ENCODE data around the gene PRM1. TPM values are rescaled to one million over a fixed set of nuclear protein-coding genes. Genes with fewer than 3 reads are reported as not detected.

PRM1 gene
- total and polyA plus RNA-seq, 2 of the 13 experiments (the other 11 are each of a cell fraction or from before 2014, with no cell fraction given): not detected

GRCh38 chr16:11301645-11302501 is 20.7 kb upstream of the PRM1 start:
- Histone ChIP-seq H3K4me1 (ENCODE audit: insufficient read depth, low read length) (peaks cover 81% of the 10 kb centered on the region), H3K9ac (ENCODE audit: insufficient read depth, low read depth, low read length) (no peak overlapping the region), H3K27me3 (ENCODE audit: control insufficient read depth in 1 of 2, insufficient read depth in 2 of 2, low read length in 2 of 2) (no peaks in the 10 kb centered on the region), H2AFZ (ENCODE audit: low read length) (no peak overlapping the region), H3K27ac (ENCODE audit: extremely low read length, insufficient read depth, low read length) (no peak overlapping the region), H3K4me2 (ENCODE audit: low read depth, low read length) (no peak overlapping the region), H3K36me3 (replicated peaks in 1 of 2; ENCODE audit: control insufficient read depth in 1 of 2, insufficient read depth in 2 of 2, low read length in 2 of 2) (no peaks in the 10 kb centered on the region), H4K20me1 (ENCODE audit: insufficient read depth, low read length) (no peaks in the 10 kb centered on the region), H3K9me3 (ENCODE audit: low read length) (no peaks in the 10 kb centered on the region), H3K79me2 (ENCODE audit: insufficient read depth, low read length) (no peaks in the 10 kb centered on the region), H3K4me3 (replicated peaks in 1 of 3; ENCODE audit: insufficient read depth in 1 of 3, low read depth in 2 of 3, low read length in 3 of 3) (no peak overlapping the region)
- in situ Hi-C loops (cut with HindIII; ENCODE audit: extremely low pct_ligation_motif_present, low pct_unique_long_range_greater_than_20kb): no loop called here
- no TSS peak for BruUV-seq (replicated peaks)
- intact Hi-C loops (cut with micrococcal nuclease; ENCODE audit: unreplicated experiment): no loop called here
- 26% methylated on average over 4 of the region's 4 CpGs for WGBS (ENCODE audit: low lambda C conversion rate)
- ATAC-seq (no peak), FAIRE-seq (no peak), DNase-seq (ENCODE audit: low spot score) (no peak)
- TF ChIP-seq NCOA5 (CRISPR knock-in tag; IDR thresholded peaks at IDR 0.05) (no peak), RARA (CRISPR knock-in tag; IDR thresholded peaks at IDR 0.05) (peak; percentile 54), ZIK1 (CRISPR knock-in tag; IDR thresholded peaks at IDR 0.05; ENCODE audit: borderline replicate concordance, low read depth) (no peak), ZBTB20 (CRISPR knock-in tag; IDR thresholded peaks at IDR 0.05; ENCODE audit: borderline replicate concordance, low read depth) (peak; percentile 32; the same call in 1 of the 2 replicates), NCOR1 (IDR thresholded peaks at IDR 0.05; ENCODE audit: borderline replicate concordance, low read length) (0 out of 2 replicates have a peak, but pooled peaks have one; percentile 55), ZNF3 (CRISPR knock-in tag; IDR thresholded peaks at IDR 0.05) (peak; percentile 72; the same call in 1 of the 2 replicates), RBAK (CRISPR knock-in tag; IDR thresholded peaks at IDR 0.05) (no peak), ZNF329 (CRISPR knock-in tag; IDR thresholded peaks at IDR 0.05; ENCODE audit: low read depth) (0 out of 2 replicates have a peak, but pooled peaks have one; percentile 38), BRCA1 (CRISPR knock-in tag; IDR thresholded peaks at IDR 0.05) (no peak)
- TF ChIP-seq, protein P1, sequence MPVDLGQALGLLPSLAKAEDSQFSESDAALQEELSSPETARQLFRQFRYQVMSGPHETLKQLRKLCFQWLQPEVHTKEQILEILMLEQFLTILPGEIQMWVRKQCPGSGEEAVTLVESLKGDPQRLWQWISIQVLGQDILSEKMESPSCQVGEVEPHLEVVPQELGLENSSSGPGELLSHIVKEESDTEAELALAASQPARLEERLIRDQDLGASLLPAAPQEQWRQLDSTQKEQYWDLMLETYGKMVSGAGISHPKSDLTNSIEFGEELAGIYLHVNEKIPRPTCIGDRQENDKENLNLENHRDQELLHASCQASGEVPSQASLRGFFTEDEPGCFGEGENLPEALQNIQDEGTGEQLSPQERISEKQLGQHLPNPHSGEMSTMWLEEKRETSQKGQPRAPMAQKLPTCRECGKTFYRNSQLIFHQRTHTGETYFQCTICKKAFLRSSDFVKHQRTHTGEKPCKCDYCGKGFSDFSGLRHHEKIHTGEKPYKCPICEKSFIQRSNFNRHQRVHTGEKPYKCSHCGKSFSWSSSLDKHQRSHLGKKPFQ (CRISPR knock-in tag; IDR thresholded peaks at IDR 0.05; ENCODE audit: insufficient replicate concordance): peak; percentile 26
- TF ChIP-seq, protein P2, sequence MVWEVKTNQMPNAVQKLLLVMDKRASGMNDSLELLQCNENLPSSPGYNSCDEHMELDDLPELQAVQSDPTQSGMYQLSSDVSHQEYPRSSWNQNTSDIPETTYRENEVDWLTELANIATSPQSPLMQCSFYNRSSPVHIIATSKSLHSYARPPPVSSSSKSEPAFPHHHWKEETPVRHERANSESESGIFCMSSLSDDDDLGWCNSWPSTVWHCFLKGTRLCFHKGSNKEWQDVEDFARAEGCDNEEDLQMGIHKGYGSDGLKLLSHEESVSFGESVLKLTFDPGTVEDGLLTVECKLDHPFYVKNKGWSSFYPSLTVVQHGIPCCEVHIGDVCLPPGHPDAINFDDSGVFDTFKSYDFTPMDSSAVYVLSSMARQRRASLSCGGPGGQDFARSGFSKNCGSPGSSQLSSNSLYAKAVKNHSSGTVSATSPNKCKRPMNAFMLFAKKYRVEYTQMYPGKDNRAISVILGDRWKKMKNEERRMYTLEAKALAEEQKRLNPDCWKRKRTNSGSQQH (CRISPR knock-in tag; IDR thresholded peaks at IDR 0.05; ENCODE audit: low read depth): peak; percentile 32; the same call in 1 of the 2 replicates
- ChIA-PET POLR2A (interaction anchor here (1.9 to 2.7 kb wide), 2 partner anchors 22 to 46 kb away, joined by 5 to 6 read pairs; partner anchors contain the start of gene SOCS1), CTCF (ENCODE audit: low intra/inter-chr PET ratio, low total read pairs) (no interaction called here)
